HEK293 (cell line): ENCODE results near the gene ATP6V0A1.

ENCODE experiments used
- CTCF ChIA-PET: fragments of 350-600 bp; formaldehyde crosslinking; extraction: SDS; loops from one replicate; lab custom pipeline; 2021; ENCODE audit warnings: antibody characterized with exemption; lab: Yijun Ruan, JAX
- POLR2A ChIA-PET: fragments of 300-600 bp; formaldehyde crosslinking; extraction: SDS; loops from one replicate; lab custom pipeline; 2020; ENCODE audit warnings: antibody characterized with exemption, inconsistent platforms; lab: Yijun Ruan, JAX
- H3K27ac ChIP-seq: fragments of 200-500 bp; sonication (Bioruptor generic); 2 replicates; pipeline ENCODE4 v1.5.1; 2014; ENCODE audit warnings: low read depth, low read length, control low read depth, inconsistent platforms; ENCODE audit errors: extremely low read depth
- H3K36me3 ChIP-seq, 2 experiments: fragments of 200-500 bp in 1 of 2; sonication (Bioruptor generic) in 1 of 2; 1 replicate in 1 of 2; 2 replicates in 1 of 2; pipeline ENCODE4 v1.5.1; 2014 to 2017; ENCODE audit warnings: inconsistent platforms in 2 of 2, low read length in 2 of 2; ENCODE audit not compliant: control insufficient read depth in 2 of 2, insufficient read depth in 1 of 2
- H3K4me1 ChIP-seq: fragments of 200-500 bp; sonication (Bioruptor generic); 2 replicates; pipeline ENCODE4 v1.5.1; 2014; ENCODE audit warnings: mild to moderate bottlenecking, low read length, inconsistent platforms; ENCODE audit not compliant: control insufficient read depth, insufficient read depth
- H3K4me3 ChIP-seq: 2 replicates; pipeline ENCODE4 v1.5.1; 2011; ENCODE audit warnings: low read depth, mild to moderate bottlenecking, control low read depth, low read length, moderate library complexity
- H3K9me3 ChIP-seq: fragments of 200-500 bp; sonication (Bioruptor generic); 2 replicates; pipeline ENCODE4 v1.5.1; 2014; ENCODE audit warnings: low read depth, low read length, inconsistent platforms; ENCODE audit not compliant: control insufficient read depth, insufficient read depth
- GLI4 ChIP-seq: fragments of 450-650 bp; formaldehyde crosslinking; IDR thresholded peaks from 2 replicates; pipeline ENCODE4 v1.5.1; 2016; ENCODE audit warnings: missing biosample characterization, missing genetic modification characterization
- ZBTB49 ChIP-seq: fragments of 450-650 bp; formaldehyde crosslinking; IDR thresholded peaks from 2 replicates; pipeline ENCODE4 v1.5.1; 2016; ENCODE audit warnings: missing biosample characterization, missing genetic modification characterization, low read depth
- ZBTB7A ChIP-seq: fragments of 450-650 bp; formaldehyde crosslinking; IDR thresholded peaks from 2 replicates; pipeline ENCODE4 v1.5.1; 2016; ENCODE audit warnings: low read depth, missing biosample characterization, missing genetic modification characterization
- ZNF140 ChIP-seq: fragments of 450-650 bp; formaldehyde crosslinking; IDR thresholded peaks from 2 replicates; pipeline ENCODE4 v1.5.1; 2016; ENCODE audit warnings: missing biosample characterization, missing genetic modification characterization
- ZNF155 ChIP-seq: fragments of 450-650 bp; formaldehyde crosslinking; IDR thresholded peaks from 2 replicates; pipeline ENCODE4 v1.5.1; 2016; ENCODE audit warnings: missing biosample characterization, missing genetic modification characterization
- ZNF157 ChIP-seq: fragments of 450-650 bp; formaldehyde crosslinking; IDR thresholded peaks from 2 replicates; pipeline ENCODE4 v1.5.1; 2016; ENCODE audit warnings: missing biosample characterization, missing genetic modification characterization
- ZNF23 ChIP-seq: fragments of 450-650 bp; formaldehyde crosslinking; IDR thresholded peaks from 2 replicates; pipeline ENCODE4 v1.5.1; 2016; ENCODE audit warnings: missing biosample characterization, missing genetic modification characterization, borderline replicate concordance
- ZNF580 ChIP-seq: fragments of 450-650 bp; formaldehyde crosslinking; IDR thresholded peaks from 2 replicates; pipeline ENCODE4 v1.5.1; 2016; ENCODE audit warnings: missing biosample characterization, missing genetic modification characterization
- ZNF704 ChIP-seq: fragments of 450-650 bp; formaldehyde crosslinking; IDR thresholded peaks from 2 replicates; pipeline ENCODE4 v1.5.1; 2016; ENCODE audit warnings: missing biosample characterization, missing genetic modification characterization
- ZNF76 ChIP-seq: fragments of 450-650 bp; formaldehyde crosslinking; IDR thresholded peaks from 2 replicates; pipeline ENCODE4; 2016; ENCODE audit warnings: low read depth, missing biosample characterization, missing genetic modification characterization, borderline replicate concordance
- ZNF768 ChIP-seq: fragments of 450-650 bp; formaldehyde crosslinking; IDR thresholded peaks from 2 replicates; pipeline ENCODE4 v1.5.1; 2018; ENCODE audit warnings: missing biosample characterization, mild to moderate bottlenecking, missing genetic modification characterization
- ZNF777 ChIP-seq: fragments of 450-650 bp; formaldehyde crosslinking; IDR thresholded peaks from 2 replicates; pipeline ENCODE4 v1.5.1; 2017; ENCODE audit warnings: missing biosample characterization, missing genetic modification characterization, borderline replicate concordance
- ZNF837 ChIP-seq: fragments of 450-650 bp; formaldehyde crosslinking; IDR thresholded peaks from 2 replicates; pipeline ENCODE4 v1.5.1; 2016; ENCODE audit warnings: missing biosample characterization, missing genetic modification characterization
- ZNF843 ChIP-seq: fragments of 450-650 bp; formaldehyde crosslinking; IDR thresholded peaks from 2 replicates; pipeline ENCODE4 v1.5.1; 2016; ENCODE audit warnings: missing biosample characterization, missing genetic modification characterization
- ZSCAN4 ChIP-seq: fragments of 450-650 bp; formaldehyde crosslinking; IDR thresholded peaks from 2 replicates; pipeline ENCODE4 v1.5.1; 2017; ENCODE audit warnings: missing biosample characterization, missing genetic modification characterization

ATP6V0A1 gene

GRCh38 chr17:42509841-42510240 lies 51.2 kb downstream of the ATP6V0A1 start:
- CTCF ChIA-PET, result no interaction called here
- POLR2A ChIA-PET, result no interaction called here
- Histone ChIP-seq H3K36me3 (peaks cover 6 to 76% of the 10 kb centered on the region in 2 experiments), H3K9me3 (no peaks in the 10 kb centered on the region), H3K4me3 (no peak overlapping the region), H3K27ac (no peak overlapping the region), H3K4me1 (no peaks in the 10 kb centered on the region)
- TF ChIP-seq ZNF837 (tag by site-specific recombination), result no peak

- peaks cover 6 to 72% of the 10 kb centered on the region in 2 experiments; a peak in 2 of 3 replicates for H3K36me3 ChIP-seq
- H3K9me3 ChIP-seq, result no peaks in the 10 kb centered on the region
- ChIA-PET CTCF (interaction anchor here (0.6 to 1.0 kb wide), 2 partner anchors 12 to 185 kb away, joined by 3 to 4 read pairs; no protein-coding TSS in a partner anchor), POLR2A (no interaction called here)
- no peaks in the 10 kb centered on the region; the same call in 1 of the 2 replicates for H3K4me1 ChIP-seq
- no peak overlapping the region for H3K27ac ChIP-seq
- TF ChIP-seq ZNF768, result no peak
- TF ChIP-seq ZNF140, result no peak
- TF ChIP-seq ZBTB49 (tag by site-specific recombination), result no peak
- no peak for TF ChIP-seq ZNF777 (tag by site-specific recombination)
- no peak overlapping the region for H3K4me3 ChIP-seq
Observed at GRCh38 chr17:42512246-42512645, 53.6 kb downstream of the ATP6V0A1 start.

GRCh38 chr17:42512733-42513251 lies 54.1 kb downstream of the ATP6V0A1 start:
- ChIA-PET POLR2A (interaction anchor here (1.5 kb wide), 1 partner anchor 90 kb away, joined by 5 read pairs; the partner anchor contains the start of gene CAVIN1), CTCF (interaction anchor here (0.6 to 1.6 kb wide), 4 partner anchors 10 to 186 kb away, joined by 3 to 7 read pairs (median 4); no protein-coding TSS in a partner anchor)
- no peak overlapping the region for H3K4me3 ChIP-seq
- no peaks in the 10 kb centered on the region; the same call in 1 of the 2 replicates for H3K4me1 ChIP-seq
- no peaks in the 10 kb centered on the region for H3K9me3 ChIP-seq
- H3K36me3 ChIP-seq, result peaks cover 6 to 67% of the 10 kb centered on the region in 2 experiments; a peak in 2 of 3 replicates
- H3K27ac ChIP-seq, result no peak overlapping the region
- TF ChIP-seq ZNF580 (tag by site-specific recombination), result no peak
- TF ChIP-seq GLI4 (tag by site-specific recombination), result no peak
- TF ChIP-seq ZNF155 (tag by site-specific recombination), result no peak
- TF ChIP-seq ZNF704 (tag by site-specific recombination), result no peak
- TF ChIP-seq ZNF157 (tag by site-specific recombination), result no peak
- TF ChIP-seq ZNF76 (tag by site-specific recombination), result no peak
- TF ChIP-seq ZNF843 (tag by site-specific recombination), result no peak
- TF ChIP-seq ZSCAN4 (tag by site-specific recombination), result no peak
- no peak for TF ChIP-seq ZBTB7A (tag by site-specific recombination)
- no peak for TF ChIP-seq ZNF23
